HL-60 (cell line): ENCODE data around the gene COPZ1.

Source experiments
- CTCF ChIP-seq: IDR thresholded peaks from one replicate; pipeline ENCODE4 v1.5.1; 2011; ENCODE audit warnings: low read length, control low read depth, inconsistent platforms; ENCODE audit not compliant: insufficient read depth
- GABPA ChIP-seq: IDR thresholded peaks from 2 replicates; pipeline ENCODE4 v1.6.1; 2012; ENCODE audit warnings: low read depth
- POLR2AphosphoS5 ChIP-seq: IDR thresholded peaks from 2 replicates; pipeline ENCODE4 v1.6.1; 2012; ENCODE audit warnings: low read depth
- REST ChIP-seq: IDR thresholded peaks from 2 replicates; pipeline ENCODE4 v1.6.1; 2012; ENCODE audit warnings: low read depth; ENCODE audit not compliant: insufficient replicate concordance

- TF ChIP-seq CTCF (no peak), REST (no peak), POLR2AphosphoS5 (no peak), GABPA (no peak)
Observed at GRCh38 chr12:54279227-54279631, 45.7 kb upstream of the COPZ1 start.
